Smooth muscle cell (in vitro differentiated cells): ENCODE measurements around the gene FANCC. TPM values are rescaled to one million over a fixed set of nuclear protein-coding genes. Genes with fewer than 3 reads are reported as not detected.

ENCODE experiments used
- DNase-seq: peaks from one replicate; lab custom pipeline; 2025; ENCODE audit not compliant: unreplicated experiment; lab: John Stamatoyannopoulos, UW
- H2AFZ ChIP-seq: fragments of 200-600 bp; sonication (generic); 2 replicates; pipeline ENCODE4 v1.6.0; 2016; ENCODE audit warnings: antibody characterized with exemption, low read depth, mild to moderate bottlenecking
- H3F3A ChIP-seq: fragments of 200-600 bp; sonication (generic); 2 replicates; pipeline ENCODE4 v1.6.0; 2017; ENCODE audit warnings: antibody characterized with exemption, low read depth
- H3K27ac ChIP-seq: fragments of 200-600 bp; sonication (generic); 2 replicates; pipeline ENCODE4 v1.5.1; 2016; ENCODE audit warnings: low read depth, mild to moderate bottlenecking
- H3K27me3 ChIP-seq: fragments of 200-600 bp; sonication (generic); 2 replicates; pipeline ENCODE4 v1.6.1; 2016; ENCODE audit warnings: low read depth, mild to moderate bottlenecking
- H3K36me3 ChIP-seq: fragments of 200-600 bp; sonication (generic); 2 replicates; pipeline ENCODE4 v1.5.1; 2016; ENCODE audit warnings: low read depth
- H3K4me1 ChIP-seq: fragments of 200-600 bp; sonication (generic); 2 replicates; pipeline ENCODE4 v1.5.1; 2016; ENCODE audit warnings: low read depth
- H3K4me2 ChIP-seq: fragments of 200-600 bp; sonication (generic); 2 replicates; pipeline ENCODE4 v1.6.0; 2016; ENCODE audit warnings: mild to moderate bottlenecking
- H3K4me3 ChIP-seq: fragments of 200-600 bp; sonication (generic); 2 replicates; pipeline ENCODE4 v1.5.1; 2016; ENCODE audit warnings: mild to moderate bottlenecking
- H3K79me2 ChIP-seq: fragments of 200-600 bp; sonication (generic); 2 replicates; pipeline ENCODE4 v1.6.0; 2016; ENCODE audit warnings: low read depth, mild to moderate bottlenecking
- H3K9ac ChIP-seq: fragments of 200-600 bp; sonication (generic); 2 replicates; pipeline ENCODE4 v1.6.0; 2016; ENCODE audit warnings: low read depth
- H3K9me3 ChIP-seq: fragments of 200-600 bp; sonication (generic); replicated peaks from 2 replicates; pipeline ENCODE4 v1.5.1; 2016; ENCODE audit warnings: low read depth
- H4K20me1 ChIP-seq: fragments of 200-600 bp; sonication (generic); 2 replicates; pipeline ENCODE4 v1.6.0; 2016; ENCODE audit warnings: low read depth
- CTCF ChIP-seq: fragments of 200-600 bp; sonication (generic); IDR thresholded peaks from 2 replicates; pipeline ENCODE4 v1.5.1; 2017; ENCODE audit warnings: borderline replicate concordance, mild to moderate bottlenecking, antibody characterized with exemption; ENCODE audit not compliant: insufficient read depth, poor library complexity, severe bottlenecking
- WGBS: methylation state at CpG from one replicate; pipeline ENCODE4 v1.1.7; 2016; ENCODE audit warnings: low lambda C conversion rate; 5-methylcytosine and 5-hydroxymethylcytosine counted together
- polyA plus RNA-seq: library from polyadenylated mRNA; unstranded; fragments of >200 nt; fragmentation: Nextera tagmentation; extraction: Ambion mirVana; gene quantifications from 2 replicates; pipeline ENCODE4 v1.2.1, GENCODE V29; 2016
- total RNA-seq: library from RNA; depleted of rRNA; stranded (reverse); fragments of >200 nt; gene quantifications from 2 replicates; pipeline ENCODE4 v1.2.3, GENCODE V29; 2014

The FANCC gene
- total and polyA plus RNA-seq, 2 experiments from 2014 or later, result 11.0 to 11.2 TPM

- WGBS, result 92% methylated on average over 12 of the region's 12 CpGs
- Histone ChIP-seq H3K4me3 (no peak overlapping the region), H3K4me2 (no peak overlapping the region), H3K9ac (no peak overlapping the region), H3K36me3 (no peaks in the 10 kb centered on the region), H3K27ac (no peak overlapping the region), H4K20me1 (no peaks in the 10 kb centered on the region), H3K79me2 (peaks cover 18% of the 10 kb centered on the region), H3K27me3 (no peaks in the 10 kb centered on the region), H3K9me3 (no peaks in the 10 kb centered on the region), H3K4me1 (peaks cover 16% of the 10 kb centered on the region), H2AFZ (no peak overlapping the region), H3F3A (peaks cover 9% of the 10 kb centered on the region)
- DNase-seq, result no peak
- TF ChIP-seq CTCF, result no peak
Measured at GRCh38 chr9:95315108-95315746, 2.3 kb downstream of the FANCC start.

GRCh38 chr9:95313010-95313498 is 4.5 kb downstream of the FANCC start:
- Histone ChIP-seq H3K4me1 (peaks cover 16% of the 10 kb centered on the region), H3K27me3 (no peaks in the 10 kb centered on the region), H3K36me3 (no peaks in the 10 kb centered on the region), H3K9ac (no peak overlapping the region), H4K20me1 (no peaks in the 10 kb centered on the region), H3K9me3 (no peaks in the 10 kb centered on the region), H3K4me3 (peak overlapping the region; percentile 45), H3K79me2 (peaks cover 25% of the 10 kb centered on the region), H3F3A (peaks cover 9% of the 10 kb centered on the region), H3K27ac (no peak overlapping the region), H2AFZ (peak overlapping the region; percentile 28), H3K4me2 (peak overlapping the region; percentile 84)
- no peak for DNase-seq
- WGBS, result 51% methylated on average over 29 of the region's 29 CpGs
- TF ChIP-seq CTCF, result no peak

GRCh38 chr9:95311961-95312360 is 5.5 kb downstream of the FANCC start:
- H3K27me3 ChIP-seq, result no peaks in the 10 kb centered on the region
- no peak for DNase-seq

More at GRCh38 chr9:95311961-95312360, 5.5 kb downstream of the FANCC start:
- peaks cover 25% of the 10 kb centered on the region for H3K79me2 ChIP-seq
- 57% methylated on average over 3 of the region's 3 CpGs for WGBS
- H3K27ac ChIP-seq, result no peak overlapping the region
- H3K9me3 ChIP-seq, result no peaks in the 10 kb centered on the region
- no peaks in the 10 kb centered on the region for H3K36me3 ChIP-seq
- no peak overlapping the region for H3K9ac ChIP-seq
- H3K4me1 ChIP-seq, result peaks cover 16% of the 10 kb centered on the region
- H3F3A ChIP-seq, result peaks cover 9% of the 10 kb centered on the region
- H3K4me3 ChIP-seq, result no peak overlapping the region
- TF ChIP-seq CTCF, result no peak
- H2AFZ ChIP-seq, result no peak overlapping the region
- no peak overlapping the region for H3K4me2 ChIP-seq
- H4K20me1 ChIP-seq, result no peaks in the 10 kb centered on the region
